ENCODE results near the gene SH3BP5. TPM values are rescaled to one million over a fixed set of nuclear protein-coding genes. Genes with fewer than 3 reads are reported as not detected.

The SH3BP5 gene
- total RNA-seq, 1 experiment from 2014 or later, result 13.9 TPM

DNA sequence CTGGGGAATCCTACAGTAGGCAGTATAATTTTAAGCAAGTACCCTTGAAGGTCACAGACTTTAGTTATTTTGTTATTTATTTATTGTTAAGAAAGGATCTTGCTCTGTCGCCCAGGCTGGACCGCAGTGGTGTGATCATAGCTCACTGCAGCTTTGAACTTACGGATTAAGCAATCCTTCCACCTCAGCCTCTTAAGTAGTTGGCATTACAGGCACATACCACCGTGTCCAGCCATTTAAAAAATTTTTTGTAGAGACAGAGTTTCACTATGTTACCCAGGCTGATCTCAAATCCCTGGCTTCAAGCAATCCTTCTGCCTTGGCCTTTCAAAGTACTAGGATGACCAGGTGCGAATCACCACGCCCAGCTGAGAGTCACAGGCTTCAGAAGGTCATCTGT is 22.1 kb upstream of the SH3BP5 start:
- ChIA-PET POLR2A (no interaction called here), CTCF (no interaction called here), RAD21 (ENCODE audit: low non-redundant PET in 1 of 2, low total read pairs in 2 of 2, uncharacterized antibody in 2 of 2, unreplicated experiment in 2 of 2) (no interaction called here)
- no peaks in the 10 kb centered on the region for H3K36me3 ChIP-seq (ENCODE audit: control insufficient read depth in 1 of 2, insufficient read depth in 2 of 2, low read length in 2 of 2)
- H3K4me3 ChIP-seq (replicated peaks in 1 of 2; ENCODE audit: low read depth in 1 of 2, low read length in 2 of 2), result no peak overlapping the region
- H3K27me3 ChIP-seq (ENCODE audit: insufficient read depth, low read length), result no peaks in the 10 kb centered on the region
- no peak overlapping the region for H3K4me2 ChIP-seq (ENCODE audit: low read length)
- no peaks in the 10 kb centered on the region for H3K4me1 ChIP-seq (ENCODE audit: control insufficient read depth in 1 of 2, insufficient read depth in 2 of 2, low read length in 2 of 2)
- intact Hi-C loops (cut with micrococcal nuclease), result no loop called here
- H3K79me2 ChIP-seq (ENCODE audit: insufficient read depth, low read length), result no peaks in the 10 kb centered on the region
- H3K9ac ChIP-seq (ENCODE audit: low read length), result no peak overlapping the region
- DNase-seq (ENCODE audit: low read depth, low spot score) (no peak), ATAC-seq (no peak)
- H3K9me2 ChIP-seq (ENCODE audit: insufficient read depth), result no peaks in the 10 kb centered on the region
- no peak overlapping the region for H3K27ac ChIP-seq (ENCODE audit: low read depth, low read length)
- H3K9me3 ChIP-seq (ENCODE audit: control insufficient read depth in 1 of 2, insufficient read depth in 1 of 2, low read depth in 1 of 2, low read length in 2 of 2), result no peaks in the 10 kb centered on the region
- H4K20me1 ChIP-seq (ENCODE audit: insufficient read depth), result no peaks in the 10 kb centered on the region
- TF ChIP-seq POLR2A (IDR thresholded peaks at IDR 0.05; ENCODE audit: borderline replicate concordance, extremely low read depth, insufficient read depth, insufficient read length) (no peak), YY1 (IDR thresholded peaks at IDR 0.05; ENCODE audit: extremely low read depth, insufficient replicate concordance, low read depth, low read length) (no peak), EZH2 (IDR thresholded peaks at IDR 0.05) (no peak), EZH2phosphoT487 (IDR thresholded peaks at IDR 0.05; ENCODE audit: borderline replicate concordance) (no peak), FOSL1 (IDR thresholded peaks at IDR 0.05; ENCODE audit: low read depth) (no peak)
- TF ChIP-seq, protein P1, sequence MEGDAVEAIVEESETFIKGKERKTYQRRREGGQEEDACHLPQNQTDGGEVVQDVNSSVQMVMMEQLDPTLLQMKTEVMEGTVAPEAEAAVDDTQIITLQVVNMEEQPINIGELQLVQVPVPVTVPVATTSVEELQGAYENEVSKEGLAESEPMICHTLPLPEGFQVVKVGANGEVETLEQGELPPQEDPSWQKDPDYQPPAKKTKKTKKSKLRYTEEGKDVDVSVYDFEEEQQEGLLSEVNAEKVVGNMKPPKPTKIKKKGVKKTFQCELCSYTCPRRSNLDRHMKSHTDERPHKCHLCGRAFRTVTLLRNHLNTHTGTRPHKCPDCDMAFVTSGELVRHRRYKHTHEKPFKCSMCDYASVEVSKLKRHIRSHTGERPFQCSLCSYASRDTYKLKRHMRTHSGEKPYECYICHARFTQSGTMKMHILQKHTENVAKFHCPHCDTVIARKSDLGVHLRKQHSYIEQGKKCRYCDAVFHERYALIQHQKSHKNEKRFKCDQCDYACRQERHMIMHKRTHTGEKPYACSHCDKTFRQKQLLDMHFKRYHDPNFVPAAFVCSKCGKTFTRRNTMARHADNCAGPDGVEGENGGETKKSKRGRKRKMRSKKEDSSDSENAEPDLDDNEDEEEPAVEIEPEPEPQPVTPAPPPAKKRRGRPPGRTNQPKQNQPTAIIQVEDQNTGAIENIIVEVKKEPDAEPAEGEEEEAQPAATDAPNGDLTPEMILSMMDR (IDR thresholded peaks at IDR 0.05 in 2 of 3, conservative IDR thresholded peaks at IDR 0.05 in 1 of 3; ENCODE audit: borderline replicate concordance in 1 of 3, insufficient read depth in 1 of 3, low read depth in 2 of 3, low read length in 2 of 3), result no peak
- no TSS peak for BruUV-seq (replicated peaks)
- no peak overlapping the region for H2AFZ ChIP-seq (ENCODE audit: low read depth, low read length, poor library complexity, severe bottlenecking)

DNA sequence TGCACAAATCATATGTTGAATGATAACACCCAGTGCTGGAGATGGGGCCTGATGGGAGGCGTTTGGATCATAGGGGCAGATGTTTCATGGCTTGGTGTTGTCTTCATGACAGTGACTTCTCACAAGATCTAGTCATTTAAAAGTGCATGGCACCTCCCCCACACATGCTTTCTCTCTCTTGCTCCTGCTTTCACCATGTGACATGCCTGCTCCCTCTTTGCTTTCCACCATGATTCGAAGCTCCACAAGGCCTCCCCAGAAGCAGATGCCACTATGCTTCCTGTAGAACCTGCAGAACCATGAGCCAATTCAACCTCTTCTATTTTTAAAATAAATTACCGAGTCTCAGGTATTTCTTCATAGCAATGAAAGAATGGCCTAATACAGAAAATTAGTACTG is 17.8 kb upstream of the SH3BP5 start:
- POLR2A ChIA-PET, result no interaction called here
- Histone ChIP-seq H3K79me2 (ENCODE audit: insufficient read depth, low read length) (no peaks in the 10 kb centered on the region), H3K9me3 (ENCODE audit: control insufficient read depth in 1 of 2, insufficient read depth in 1 of 2, low read depth in 1 of 2, low read length in 2 of 2) (no peaks in the 10 kb centered on the region), H3K4me1 (ENCODE audit: control insufficient read depth in 1 of 2, insufficient read depth in 2 of 2, low read length in 2 of 2) (peaks cover 0 to 10% of the 10 kb centered on the region in 2 experiments; a peak in 3 of 4 replicates), H3K27ac (ENCODE audit: low read depth, low read length) (no peak overlapping the region), H2AFZ (ENCODE audit: low read depth, low read length, poor library complexity, severe bottlenecking) (no peak overlapping the region), H3K27me3 (ENCODE audit: insufficient read depth, low read length) (no peaks in the 10 kb centered on the region), H4K20me1 (ENCODE audit: insufficient read depth) (no peaks in the 10 kb centered on the region), H3K9ac (ENCODE audit: low read length) (no peak overlapping the region), H3K4me3 (replicated peaks in 1 of 2; ENCODE audit: low read depth in 1 of 2, low read length in 2 of 2) (no peak overlapping the region), H3K4me2 (ENCODE audit: low read length) (no peak overlapping the region), H3K9me2 (ENCODE audit: insufficient read depth) (no peaks in the 10 kb centered on the region), H3K36me3 (ENCODE audit: control insufficient read depth in 1 of 2, insufficient read depth in 2 of 2, low read length in 2 of 2) (no peaks in the 10 kb centered on the region)
- DNase-seq (ENCODE audit: low read depth, low spot score), result no peak
- intact Hi-C loops (cut with micrococcal nuclease), result no loop called here
- RAD21 ChIA-PET (ENCODE audit: low non-redundant PET in 1 of 2, low total read pairs in 2 of 2, uncharacterized antibody in 2 of 2, unreplicated experiment in 2 of 2), result no interaction called here
- CTCF ChIA-PET, result no interaction called here
- no TSS peak for BruUV-seq (replicated peaks)
- no peak for ATAC-seq
- TF ChIP-seq EZH2 (IDR thresholded peaks at IDR 0.05) (no peak), YY1 (IDR thresholded peaks at IDR 0.05; ENCODE audit: extremely low read depth, insufficient replicate concordance, low read depth, low read length) (no peak), CBX3 (IDR thresholded peaks at IDR 0.05; ENCODE audit: low read depth) (no peak), EZH2phosphoT487 (IDR thresholded peaks at IDR 0.05; ENCODE audit: borderline replicate concordance) (no peak), POLR2A (IDR thresholded peaks at IDR 0.05; ENCODE audit: borderline replicate concordance, extremely low read depth, insufficient read depth, insufficient read length) (no peak), SP1 (IDR thresholded peaks at IDR 0.05; ENCODE audit: low read depth) (no peak), FOSL1 (IDR thresholded peaks at IDR 0.05; ENCODE audit: low read depth) (no peak), SIN3A (IDR thresholded peaks at IDR 0.05; ENCODE audit: low read depth) (no peak), POLR2AphosphoS5 (IDR thresholded peaks at IDR 0.05; ENCODE audit: low read depth, low read length) (no peak), ZFX (IDR thresholded peaks at IDR 0.05) (no peak)
- TF ChIP-seq, protein P2, sequence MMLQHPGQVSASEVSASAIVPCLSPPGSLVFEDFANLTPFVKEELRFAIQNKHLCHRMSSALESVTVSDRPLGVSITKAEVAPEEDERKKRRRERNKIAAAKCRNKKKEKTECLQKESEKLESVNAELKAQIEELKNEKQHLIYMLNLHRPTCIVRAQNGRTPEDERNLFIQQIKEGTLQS (IDR thresholded peaks at IDR 0.05), result no peak
- TF ChIP-seq, protein P3, sequence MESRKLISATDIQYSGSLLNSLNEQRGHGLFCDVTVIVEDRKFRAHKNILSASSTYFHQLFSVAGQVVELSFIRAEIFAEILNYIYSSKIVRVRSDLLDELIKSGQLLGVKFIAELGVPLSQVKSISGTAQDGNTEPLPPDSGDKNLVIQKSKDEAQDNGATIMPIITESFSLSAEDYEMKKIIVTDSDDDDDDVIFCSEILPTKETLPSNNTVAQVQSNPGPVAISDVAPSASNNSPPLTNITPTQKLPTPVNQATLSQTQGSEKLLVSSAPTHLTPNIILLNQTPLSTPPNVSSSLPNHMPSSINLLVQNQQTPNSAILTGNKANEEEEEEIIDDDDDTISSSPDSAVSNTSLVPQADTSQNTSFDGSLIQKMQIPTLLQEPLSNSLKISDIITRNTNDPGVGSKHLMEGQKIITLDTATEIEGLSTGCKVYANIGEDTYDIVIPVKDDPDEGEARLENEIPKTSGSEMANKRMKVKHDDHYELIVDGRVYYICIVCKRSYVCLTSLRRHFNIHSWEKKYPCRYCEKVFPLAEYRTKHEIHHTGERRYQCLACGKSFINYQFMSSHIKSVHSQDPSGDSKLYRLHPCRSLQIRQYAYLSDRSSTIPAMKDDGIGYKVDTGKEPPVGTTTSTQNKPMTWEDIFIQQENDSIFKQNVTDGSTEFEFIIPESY (IDR thresholded peaks at IDR 0.05; ENCODE audit: extremely low read depth, insufficient replicate concordance, low read length), result no peak
- TF ChIP-seq, protein P4, sequence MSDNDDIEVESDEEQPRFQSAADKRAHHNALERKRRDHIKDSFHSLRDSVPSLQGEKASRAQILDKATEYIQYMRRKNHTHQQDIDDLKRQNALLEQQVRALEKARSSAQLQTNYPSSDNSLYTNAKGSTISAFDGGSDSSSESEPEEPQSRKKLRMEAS (IDR thresholded peaks at IDR 0.05), result no peak
